ENCODE measurements around the gene NEMP1.

The NEMP1 gene

DNA sequence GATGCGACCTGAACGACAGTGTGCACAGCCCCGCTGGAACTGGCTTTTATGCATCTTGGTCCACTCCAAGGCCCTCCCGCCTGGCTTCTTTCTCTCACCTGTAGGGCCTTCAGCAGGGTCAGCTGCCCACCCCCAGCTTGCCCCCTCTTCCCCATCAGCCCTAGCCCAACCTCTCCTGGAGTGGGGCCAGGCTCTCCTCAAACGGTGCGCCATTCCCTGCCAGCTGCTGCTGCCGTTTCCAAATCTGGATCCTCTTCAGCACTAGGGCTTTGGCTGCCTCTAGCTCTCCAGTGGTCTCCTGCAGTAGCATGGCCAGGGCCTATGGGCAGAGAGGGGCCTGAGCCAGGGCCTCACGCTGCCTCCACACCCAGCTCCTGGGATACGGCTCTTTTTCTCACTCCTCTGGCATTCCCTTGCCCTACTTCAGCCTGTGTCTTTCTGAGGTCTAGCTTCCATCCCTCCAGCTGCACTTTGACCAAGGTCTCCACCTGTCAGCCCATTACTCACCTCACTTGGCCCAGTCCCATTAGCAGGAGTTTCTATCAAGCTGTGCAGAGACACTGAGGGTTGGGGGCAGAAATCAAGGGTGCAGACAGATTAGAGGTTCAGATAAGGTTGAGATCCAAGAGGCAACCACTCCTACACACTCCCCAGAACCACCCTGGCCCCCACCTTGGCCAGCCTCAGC, 27.6 kb upstream of the NEMP1 start:
- H3K9me3 ChIP-seq (ENCODE audit: control insufficient read depth in 5 of 5, low read length in 5 of 5), result no peaks in the 10 kb centered on the region
- no peak overlapping the region for H3K9ac ChIP-seq (ENCODE audit: low read length in 5 of 5)
- no peak overlapping the region for H3K4me3 ChIP-seq (ENCODE audit: low read depth in 1 of 5, low read length in 5 of 5)
- H3K27ac ChIP-seq (ENCODE audit: low read depth, low read length), result no peak overlapping the region
- H3K4me1 ChIP-seq (ENCODE audit: control insufficient read depth in 5 of 5, insufficient read depth in 5 of 5, low read length in 5 of 5), result peaks cover 3 to 31% (median 30%) of the 10 kb centered on the region in 5 donors
- H3K27me3 ChIP-seq (ENCODE audit: control insufficient read depth in 5 of 5, insufficient read depth in 4 of 5, low read length in 5 of 5), result no peaks in the 10 kb centered on the region
- H3K36me3 ChIP-seq (ENCODE audit: control insufficient read depth in 5 of 5, insufficient read depth in 5 of 5, low read length in 5 of 5), result peaks cover 0 to 63% (median 53%) of the 10 kb centered on the region in 5 donors

DNA sequence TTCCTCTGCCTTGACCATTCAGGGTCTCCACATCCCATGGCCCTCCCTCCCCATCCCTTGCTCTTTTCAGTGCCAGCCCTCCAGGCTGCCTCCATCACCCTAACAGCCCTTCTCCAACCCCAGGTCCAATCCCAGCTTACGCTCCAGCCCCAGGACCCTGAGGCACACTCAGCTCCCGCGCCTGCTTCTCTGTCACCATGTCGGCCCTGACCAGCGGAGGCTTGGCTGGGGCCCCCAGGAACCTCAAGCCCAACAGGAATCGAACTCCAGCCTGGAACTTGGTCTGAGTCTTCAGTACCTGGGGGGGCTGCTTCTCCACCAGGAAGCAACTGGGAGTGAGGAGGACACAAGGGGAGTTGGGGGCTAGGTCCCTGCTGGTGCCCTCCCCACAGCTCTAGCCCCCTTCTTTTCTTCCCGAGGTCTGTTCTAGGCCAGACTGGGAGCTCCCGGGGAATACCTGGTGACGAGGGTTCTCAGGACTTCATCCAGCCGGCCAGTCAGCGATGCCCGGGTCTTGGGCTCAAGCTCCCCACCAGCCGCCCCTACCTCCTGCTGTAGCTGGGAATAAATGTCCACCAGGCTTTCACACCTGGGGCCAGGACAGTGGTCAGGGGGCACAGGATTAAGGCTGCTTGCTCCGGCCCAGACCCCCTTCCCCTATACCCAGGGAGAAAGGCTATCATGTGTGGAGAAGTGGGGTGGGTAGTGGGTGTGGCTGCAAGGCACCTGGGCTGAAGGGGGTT, 26.6 kb upstream of the NEMP1 start:
- Histone ChIP-seq H3K9ac (ENCODE audit: low read length in 5 of 5) (no peak overlapping the region), H3K27me3 (ENCODE audit: control insufficient read depth in 5 of 5, insufficient read depth in 4 of 5, low read length in 5 of 5) (no peaks in the 10 kb centered on the region), H3K4me1 (ENCODE audit: control insufficient read depth in 5 of 5, insufficient read depth in 5 of 5, low read length in 5 of 5) (peaks cover 3 to 25% (median 21%) of the 10 kb centered on the region in 5 donors), H3K36me3 (ENCODE audit: control insufficient read depth in 5 of 5, insufficient read depth in 5 of 5, low read length in 5 of 5) (peaks cover 0 to 68% (median 53%) of the 10 kb centered on the region in 5 donors), H3K27ac (ENCODE audit: low read depth, low read length) (no peak overlapping the region), H3K4me3 (ENCODE audit: low read depth in 1 of 5, low read length in 5 of 5) (no peak overlapping the region), H3K9me3 (ENCODE audit: control insufficient read depth in 5 of 5, low read length in 5 of 5) (no peaks in the 10 kb centered on the region)

DNA sequence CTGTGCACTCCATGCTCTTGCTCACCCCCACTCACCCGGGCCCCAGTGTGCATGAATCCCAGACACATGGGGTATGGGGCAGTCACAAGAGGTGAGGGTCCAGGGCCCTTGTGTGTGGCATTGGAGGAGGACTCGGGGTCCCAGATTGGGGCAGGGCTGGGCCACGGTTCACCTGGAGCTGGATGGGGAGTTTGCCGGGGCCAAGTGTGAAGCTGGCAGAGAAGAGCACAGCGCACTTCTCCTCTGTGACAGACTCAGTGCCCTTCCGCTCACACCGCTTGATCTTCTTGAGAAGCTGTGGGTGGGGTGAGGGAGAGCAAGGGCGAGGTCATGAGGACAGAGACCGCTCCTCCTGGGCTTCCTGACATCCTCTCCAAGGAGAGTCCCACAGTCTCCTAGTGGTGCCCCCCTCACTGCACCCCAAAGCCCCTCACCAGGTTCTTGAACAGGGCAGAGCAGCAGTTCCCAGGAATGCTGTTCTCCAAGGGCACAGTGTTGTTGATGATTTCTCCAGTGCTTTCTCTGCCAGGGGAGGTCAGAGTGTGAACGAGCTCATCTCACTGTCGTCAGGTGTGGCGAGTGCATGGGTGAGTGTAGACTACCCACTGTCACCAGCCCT, 25.8 kb upstream of the NEMP1 start:
- Histone ChIP-seq H3K4me3 (ENCODE audit: low read depth in 1 of 5, low read length in 5 of 5) (no peak overlapping the region), H3K4me1 (ENCODE audit: control insufficient read depth in 5 of 5, insufficient read depth in 5 of 5, low read length in 5 of 5) (peaks cover 3 to 17% (median 13%) of the 10 kb centered on the region in 5 donors), H3K27me3 (ENCODE audit: control insufficient read depth in 5 of 5, insufficient read depth in 4 of 5, low read length in 5 of 5) (no peaks in the 10 kb centered on the region), H3K36me3 (ENCODE audit: control insufficient read depth in 5 of 5, insufficient read depth in 5 of 5, low read length in 5 of 5) (peaks cover 0 to 76% (median 61%) of the 10 kb centered on the region in 5 donors), H3K27ac (ENCODE audit: low read depth, low read length) (no peak overlapping the region), H3K9me3 (ENCODE audit: control insufficient read depth in 5 of 5, low read length in 5 of 5) (no peaks in the 10 kb centered on the region), H3K9ac (ENCODE audit: low read length in 5 of 5) (no peak overlapping the region)

DNA sequence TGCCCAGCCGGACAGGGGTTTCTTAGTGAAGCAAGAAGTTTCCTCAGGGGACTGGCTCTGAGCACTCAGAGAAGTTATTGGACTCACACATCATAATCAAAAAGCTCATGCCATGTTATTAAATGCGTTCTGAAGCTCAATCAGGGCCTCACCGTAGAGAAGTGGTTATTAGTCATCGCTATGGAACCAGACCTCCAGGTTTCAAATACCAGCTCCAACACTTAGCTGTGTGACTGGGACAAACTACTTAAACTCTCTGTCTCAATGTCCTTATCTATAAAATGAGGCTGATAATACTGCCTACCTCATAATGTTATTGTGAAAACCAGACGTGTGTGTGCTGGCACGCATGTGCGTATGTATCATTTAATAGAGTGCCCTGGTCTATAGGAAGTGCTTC, 25.3 kb upstream of the NEMP1 start:
- Histone ChIP-seq H3K36me3 (ENCODE audit: control insufficient read depth in 5 of 5, insufficient read depth in 5 of 5, low read length in 5 of 5) (peaks cover 0 to 81% (median 67%) of the 10 kb centered on the region in 5 donors), H3K27ac (ENCODE audit: low read depth, low read length) (no peak overlapping the region), H3K9ac (ENCODE audit: low read length in 5 of 5) (no peak overlapping the region), H3K27me3 (ENCODE audit: control insufficient read depth in 5 of 5, insufficient read depth in 4 of 5, low read length in 5 of 5) (no peaks in the 10 kb centered on the region), H3K9me3 (ENCODE audit: control insufficient read depth in 5 of 5, low read length in 5 of 5) (no peaks in the 10 kb centered on the region), H3K4me3 (ENCODE audit: low read depth in 1 of 5, low read length in 5 of 5) (no peak overlapping the region), H3K4me1 (ENCODE audit: control insufficient read depth in 5 of 5, insufficient read depth in 5 of 5, low read length in 5 of 5) (peaks cover 3 to 15% (median 10%) of the 10 kb centered on the region in 5 donors)

DNA sequence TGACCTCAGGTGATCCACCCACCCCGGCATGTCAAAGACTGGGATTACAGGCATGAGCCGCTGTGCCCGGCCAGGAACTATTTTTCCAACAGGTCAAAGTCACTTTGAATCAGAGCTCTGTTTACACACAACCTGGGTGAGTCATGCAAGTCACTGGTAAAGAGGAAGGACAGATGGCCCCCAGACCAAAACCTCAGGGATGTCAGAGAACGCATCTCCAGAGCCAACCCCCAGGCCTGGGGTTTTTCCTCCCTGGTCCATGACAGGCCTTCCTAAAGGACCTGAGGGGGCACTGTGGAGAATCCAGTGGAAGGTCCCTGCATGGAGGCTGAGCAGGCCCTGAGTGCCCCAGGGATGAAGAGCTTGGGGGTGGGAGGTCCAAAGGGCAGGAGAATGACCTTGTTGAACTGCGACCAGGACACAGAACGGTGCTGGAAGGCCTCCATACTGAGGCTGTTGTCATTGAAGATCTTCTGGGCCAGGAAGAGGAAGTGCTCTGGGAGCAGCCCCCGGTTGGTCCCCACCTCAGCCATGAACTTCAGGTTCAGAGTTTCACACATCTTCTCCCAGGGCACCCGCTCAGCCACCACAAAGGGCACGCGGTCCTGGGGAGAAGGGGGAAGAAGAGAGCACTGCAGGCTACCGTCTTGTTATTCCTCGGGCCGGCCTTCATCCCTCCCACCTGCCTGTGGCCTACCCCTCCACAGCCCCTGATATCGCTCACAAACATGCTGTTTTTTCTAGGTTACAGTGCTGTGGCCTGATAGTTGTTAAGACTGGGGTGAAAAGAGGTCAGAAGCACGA, 23.5 kb upstream of the NEMP1 start:
- Histone ChIP-seq H3K9me3 (ENCODE audit: control insufficient read depth in 5 of 5, low read length in 5 of 5) (no peaks in the 10 kb centered on the region), H3K9ac (ENCODE audit: low read length in 5 of 5) (no peak overlapping the region), H3K27me3 (ENCODE audit: control insufficient read depth in 5 of 5, insufficient read depth in 4 of 5, low read length in 5 of 5) (no peaks in the 10 kb centered on the region), H3K36me3 (ENCODE audit: control insufficient read depth in 5 of 5, insufficient read depth in 5 of 5, low read length in 5 of 5) (peaks cover 8 to 84% (median 76%) of the 10 kb centered on the region in 5 donors), H3K4me3 (ENCODE audit: low read depth in 1 of 5, low read length in 5 of 5) (no peak overlapping the region), H3K27ac (ENCODE audit: low read depth, low read length) (no peak overlapping the region), H3K4me1 (ENCODE audit: control insufficient read depth in 5 of 5, insufficient read depth in 5 of 5, low read length in 5 of 5) (peaks cover 0 to 5% (median 0%) of the 10 kb centered on the region in 5 donors)

DNA sequence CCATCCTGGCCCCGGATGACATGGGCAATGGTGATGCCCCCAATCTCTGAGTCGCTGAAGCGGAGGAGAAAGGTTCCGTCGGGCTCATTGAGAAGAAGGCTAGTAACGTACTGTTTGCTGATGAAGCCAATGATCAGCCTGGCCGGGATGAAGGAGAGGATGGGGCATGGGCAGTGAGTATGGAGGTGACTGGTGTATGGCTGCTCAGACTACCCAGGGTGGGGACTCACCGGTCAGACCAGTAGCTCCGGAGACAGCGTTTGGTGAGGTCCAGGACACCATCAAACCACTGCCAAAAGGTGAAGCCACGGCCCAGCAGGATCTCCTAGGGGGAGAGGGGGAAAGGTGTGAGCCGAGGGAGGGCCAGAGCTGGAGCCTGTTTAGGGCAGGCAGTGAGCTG, 21.2 kb upstream of the NEMP1 start:
- no peak overlapping the region for H3K4me3 ChIP-seq (ENCODE audit: low read depth in 1 of 5, low read length in 5 of 5)
- H3K27me3 ChIP-seq (ENCODE audit: control insufficient read depth in 5 of 5, insufficient read depth in 4 of 5, low read length in 5 of 5), result no peaks in the 10 kb centered on the region
- H3K9me3 ChIP-seq (ENCODE audit: control insufficient read depth in 5 of 5, low read length in 5 of 5), result no peaks in the 10 kb centered on the region
- peaks cover 0 to 5% (median 0%) of the 10 kb centered on the region in 5 donors for H3K4me1 ChIP-seq (ENCODE audit: control insufficient read depth in 5 of 5, insufficient read depth in 5 of 5, low read length in 5 of 5)
- H3K27ac ChIP-seq (ENCODE audit: low read depth, low read length), result no peak overlapping the region
- peak overlapping the region in 1 of 5 donors; percentile 7 for H3K9ac ChIP-seq (ENCODE audit: low read length in 5 of 5)
- peaks cover 9 to 84% (median 76%) of the 10 kb centered on the region in 5 donors for H3K36me3 ChIP-seq (ENCODE audit: control insufficient read depth in 5 of 5, insufficient read depth in 5 of 5, low read length in 5 of 5)

DNA sequence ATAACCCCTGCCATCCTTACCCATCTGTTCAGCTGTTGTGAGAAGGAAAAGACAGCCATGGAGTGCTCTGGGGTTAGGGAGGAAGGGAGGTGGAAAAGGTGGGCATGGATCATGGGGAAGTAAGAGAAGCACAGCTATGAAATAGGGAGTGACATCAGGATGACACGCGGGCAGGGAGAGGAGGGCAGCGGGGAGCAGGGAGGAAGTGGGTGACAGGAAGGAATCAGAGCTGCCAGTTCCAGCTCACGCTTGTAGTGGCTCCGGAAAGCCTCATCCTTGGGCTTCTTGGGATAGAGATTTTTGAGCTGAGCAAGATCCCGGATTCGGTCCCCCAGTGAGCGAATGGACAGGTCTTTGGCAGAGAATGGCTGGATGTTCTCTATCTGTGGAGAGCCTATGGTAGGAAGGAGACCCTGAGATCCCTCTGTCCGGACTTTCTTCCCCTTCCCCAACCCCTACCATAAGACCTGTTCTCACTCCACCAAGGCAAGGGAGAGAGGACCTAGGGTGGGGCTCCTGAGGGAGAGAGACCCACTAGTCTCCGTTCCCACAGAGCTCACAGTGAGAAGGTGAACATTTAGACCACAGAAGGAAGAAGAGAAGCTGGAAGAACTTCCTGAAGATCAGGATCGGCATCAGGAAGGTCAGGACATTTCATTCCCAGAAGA, 20.6 kb upstream of the NEMP1 start:
- Histone ChIP-seq H3K27me3 (ENCODE audit: control insufficient read depth in 5 of 5, insufficient read depth in 4 of 5, low read length in 5 of 5) (no peaks in the 10 kb centered on the region), H3K4me1 (ENCODE audit: control insufficient read depth in 5 of 5, insufficient read depth in 5 of 5, low read length in 5 of 5) (peaks cover 0 to 11% (median 4%) of the 10 kb centered on the region in 5 donors), H3K27ac (ENCODE audit: low read depth, low read length) (no peak overlapping the region), H3K36me3 (ENCODE audit: control insufficient read depth in 5 of 5, insufficient read depth in 5 of 5, low read length in 5 of 5) (peaks cover 9 to 84% (median 76%) of the 10 kb centered on the region in 5 donors), H3K4me3 (ENCODE audit: low read depth in 1 of 5, low read length in 5 of 5) (no peak overlapping the region), H3K9ac (ENCODE audit: low read length in 5 of 5) (peak overlapping the region in 1 of 5 donors; percentile 7), H3K9me3 (ENCODE audit: control insufficient read depth in 5 of 5, low read length in 5 of 5) (no peaks in the 10 kb centered on the region)

DNA sequence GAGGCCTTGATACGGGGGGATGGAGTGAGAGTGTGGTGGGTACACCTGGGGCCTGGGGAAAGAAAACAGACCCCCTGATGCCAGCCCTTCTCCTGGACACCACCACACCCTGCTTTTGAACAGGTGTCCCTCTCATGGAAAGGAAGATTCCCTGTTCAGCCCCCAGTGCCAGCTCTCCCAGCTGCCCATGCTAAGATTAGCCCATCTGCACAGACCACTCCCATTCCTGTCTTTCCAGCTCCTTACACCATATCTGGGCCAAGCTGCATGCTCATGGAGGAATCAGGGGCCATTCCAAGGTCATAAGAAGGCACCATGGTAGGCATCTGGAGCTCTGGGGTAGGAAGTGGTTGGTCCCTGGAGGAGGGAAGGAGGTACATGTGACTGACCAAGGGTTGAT, 20.0 kb upstream of the NEMP1 start:
- Histone ChIP-seq H3K9ac (ENCODE audit: low read length in 5 of 5) (no peak overlapping the region), H3K9me3 (ENCODE audit: control insufficient read depth in 5 of 5, low read length in 5 of 5) (no peaks in the 10 kb centered on the region), H3K36me3 (ENCODE audit: control insufficient read depth in 5 of 5, insufficient read depth in 5 of 5, low read length in 5 of 5) (peaks cover 9 to 81% (median 75%) of the 10 kb centered on the region in 5 donors), H3K27me3 (ENCODE audit: control insufficient read depth in 5 of 5, insufficient read depth in 4 of 5, low read length in 5 of 5) (no peaks in the 10 kb centered on the region), H3K27ac (ENCODE audit: low read depth, low read length) (no peak overlapping the region), H3K4me1 (ENCODE audit: control insufficient read depth in 5 of 5, insufficient read depth in 5 of 5, low read length in 5 of 5) (peaks cover 0 to 15% (median 7%) of the 10 kb centered on the region in 5 donors), H3K4me3 (ENCODE audit: low read depth in 1 of 5, low read length in 5 of 5) (no peak overlapping the region)

DNA sequence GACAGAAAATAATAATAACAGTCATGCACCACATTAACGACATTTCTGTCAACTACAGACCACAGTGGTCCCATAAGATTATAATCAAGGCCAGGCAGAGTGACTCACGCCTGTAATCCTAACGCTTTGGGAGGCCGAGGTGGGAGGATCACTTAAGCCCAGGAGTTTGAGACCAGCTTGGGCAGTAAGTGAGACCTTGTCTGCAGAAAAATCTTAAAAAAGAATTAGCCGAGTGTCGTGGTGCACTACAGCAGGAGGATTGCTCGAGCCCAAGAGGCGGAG, 18.9 kb upstream of the NEMP1 start:
- no peak overlapping the region for H3K9ac ChIP-seq (ENCODE audit: low read length in 5 of 5)
- no peaks in the 10 kb centered on the region for H3K9me3 ChIP-seq (ENCODE audit: control insufficient read depth in 5 of 5, low read length in 5 of 5)
- peaks cover 0 to 25% (median 11%) of the 10 kb centered on the region in 5 donors for H3K4me1 ChIP-seq (ENCODE audit: control insufficient read depth in 5 of 5, insufficient read depth in 5 of 5, low read length in 5 of 5)
- H3K27ac ChIP-seq (ENCODE audit: low read depth, low read length), result no peak overlapping the region
- H3K4me3 ChIP-seq (ENCODE audit: low read depth in 1 of 5, low read length in 5 of 5), result no peak overlapping the region
- H3K36me3 ChIP-seq (ENCODE audit: control insufficient read depth in 5 of 5, insufficient read depth in 5 of 5, low read length in 5 of 5), result peaks cover 9 to 89% (median 82%) of the 10 kb centered on the region in 5 donors
- no peaks in the 10 kb centered on the region for H3K27me3 ChIP-seq (ENCODE audit: control insufficient read depth in 5 of 5, insufficient read depth in 4 of 5, low read length in 5 of 5)

All from subcutaneous abdominal adipose tissue (tissue), 5 donors.